HCT116 (cell line): Measurements from ENCODE around the gene ZNF112. TPM values are rescaled to one million over a fixed set of nuclear protein-coding genes. Genes with fewer than 3 reads are reported as not detected.
"Not testable (repeated sequence)": the region's sequence is repeated elsewhere in the genome, so short reads cannot be mapped to it uniquely, and the experiment has no call there.

Experiments used
- ATAC-seq: fragments of 200-7000 bp; cut with Tn5 transposase; 2 replicates; pipeline ENCODE4 v1.9.1; 2020; ENCODE audit warnings: mild to moderate bottlenecking, moderate library complexity
- BruUV-seq: library from RNA; stranded (reverse); fragments of 400-500 nt; replicated peaks from 2 replicates; lab custom pipeline; 2021; lab: Mats Ljungman, UMichigan
- CTCF ChIA-PET: fragments of 300-600 bp; sonication (Branson Sonifier 250); formaldehyde crosslinking; loops from one replicate; lab custom pipeline; 2021; ENCODE audit warnings: antibody characterized with exemption; lab: Charles Lee
- POLR2A ChIA-PET: fragments of 300-600, 350-600 bp; sonication (Branson Sonifier 250); formaldehyde crosslinking; loops from one replicate; lab custom pipeline; 2021; ENCODE audit warnings: antibody characterized with exemption; lab: Charles Lee
- RAD21 ChIA-PET, 2 experiments: fragments of 300-600 bp; sonication (Branson Sonifier 250); formaldehyde crosslinking; loops; one replicate each; lab custom pipeline; 2023; ENCODE audit warnings: low total read pairs in 2 of 2; ENCODE audit not compliant: uncharacterized antibody in 2 of 2, unreplicated experiment in 2 of 2, low non-redundant PET in 1 of 2; lab: Charles Lee
- DNase-seq: peaks from one replicate; pipeline ENCODE4 v3.0.0-alpha.2; 2010; ENCODE audit warnings: low read depth, low spot score
- H2AFZ ChIP-seq: fragments of 200-600 bp; shearing (Covaris generic), sonication (generic); 2 replicates; pipeline ENCODE4 v1.6.1; 2017; ENCODE audit warnings: low read depth, mixed run types, mixed read lengths, antibody characterized with exemption, low read length; ENCODE audit not compliant: poor library complexity, severe bottlenecking
- H3K27ac ChIP-seq: 2 replicates; pipeline ENCODE4 v1.5.1; 2012; ENCODE audit warnings: low read depth, low read length
- H3K27me3 ChIP-seq: fragments of 200-600 bp; sonication (generic); 2 replicates; pipeline ENCODE4 v1.6.1; 2016; ENCODE audit warnings: mixed run types, low read length, mixed read lengths; ENCODE audit not compliant: insufficient read depth
- H3K36me3 ChIP-seq, 2 experiments: fragments of 200-500 bp in 1 of 2; fragments of 200-600 bp in 1 of 2; sonication (Bioruptor generic) in 1 of 2; sonication (generic) in 1 of 2; 2 replicates each; pipeline versions ENCODE4 v1.5.1 to v1.6.1; 2014 to 2016; ENCODE audit warnings: low read length in 2 of 2, inconsistent platforms in 1 of 2, mixed read lengths in 1 of 2, mixed run types in 1 of 2; ENCODE audit not compliant: insufficient read depth in 2 of 2, control insufficient read depth in 1 of 2
- H3K4me1 ChIP-seq, 2 experiments: fragments of 200-600 bp in 1 of 2; sonication (generic) in 1 of 2; 2 replicates each; pipeline versions ENCODE4 v1.5.1 to v1.6.1; 2012 to 2017; ENCODE audit warnings: low read length in 2 of 2, inconsistent platforms in 1 of 2, mild to moderate bottlenecking in 1 of 2, mixed read lengths in 1 of 2, mixed run types in 1 of 2, moderate library complexity in 1 of 2; ENCODE audit not compliant: insufficient read depth in 2 of 2, control insufficient read depth in 1 of 2
- H3K4me2 ChIP-seq: fragments of 200-600 bp; sonication (generic); 2 replicates; pipeline ENCODE4 v1.6.1; 2017; ENCODE audit warnings: mixed run types, low read length, mixed read lengths
- H3K4me3 ChIP-seq, 2 experiments: fragments of 200-600 bp in 1 of 2; sonication (generic) in 1 of 2; replicated peaks in 1 of 2; 2 replicates each; pipeline ENCODE4 v1.5.1; 2011 to 2016; ENCODE audit warnings: low read length in 2 of 2, control low read depth in 1 of 2, low read depth in 1 of 2, mild to moderate bottlenecking in 1 of 2, mixed read lengths in 1 of 2, mixed run types in 1 of 2
- H3K79me2 ChIP-seq: fragments of 200-600 bp; sonication (generic); 2 replicates; pipeline ENCODE4 v1.6.1; 2017; ENCODE audit warnings: mild to moderate bottlenecking, mixed run types, low read length, moderate library complexity, mixed read lengths; ENCODE audit not compliant: insufficient read depth
- H3K9ac ChIP-seq: fragments of 200-600 bp; sonication (generic); 2 replicates; pipeline ENCODE4 v1.6.1; 2016; ENCODE audit warnings: low read length, mixed read lengths
- H3K9me2 ChIP-seq: fragments of 200-600 bp; sonication (generic), shearing (Covaris generic); 2 replicates; pipeline ENCODE4 v1.6.1; 2017; ENCODE audit warnings: mixed run types, mild to moderate bottlenecking, moderate library complexity; ENCODE audit not compliant: insufficient read depth
- H3K9me3 ChIP-seq, 2 experiments: fragments of 200-500 bp in 1 of 2; fragments of 200-600 bp in 1 of 2; sonication (Bioruptor generic) in 1 of 2; sonication (generic) in 1 of 2; 2 replicates each; pipeline ENCODE4 v1.6.1; 2014 to 2017; ENCODE audit warnings: low read length in 2 of 2, mixed read lengths in 2 of 2, inconsistent platforms in 1 of 2, low read depth in 1 of 2, mild to moderate bottlenecking in 1 of 2, mixed run types in 1 of 2, moderate library complexity in 1 of 2; ENCODE audit not compliant: control insufficient read depth in 1 of 2, insufficient read depth in 1 of 2
- H4K20me1 ChIP-seq: fragments of 200-600 bp; sonication (generic), shearing (Covaris generic); 2 replicates; pipeline ENCODE4 v1.6.1; 2017; ENCODE audit warnings: mixed run types, mild to moderate bottlenecking, moderate library complexity; ENCODE audit not compliant: insufficient read depth
- EGR1 ChIP-seq: IDR thresholded peaks from 2 replicates; pipeline ENCODE4 v1.6.1; 2012; ENCODE audit warnings: low read depth
- ELF1 ChIP-seq: IDR thresholded peaks from 2 replicates; pipeline ENCODE4 v1.6.1; 2012; ENCODE audit warnings: low read depth, borderline replicate concordance
- EZH2 ChIP-seq: fragments of 200-600 bp; sonication (generic); IDR thresholded peaks from 2 replicates; pipeline ENCODE4 v1.6.1; 2017; ENCODE audit warnings: antibody characterized with exemption, mixed run types
- JUND ChIP-seq: IDR thresholded peaks from 2 replicates; pipeline ENCODE4 v1.6.1; 2012
- POLR2A ChIP-seq: IDR thresholded peaks from 2 replicates; pipeline ENCODE4 v1.7.0; 2011; ENCODE audit warnings: borderline replicate concordance; ENCODE audit not compliant: insufficient read depth, insufficient read length; ENCODE audit errors: extremely low read depth
- RAD21 ChIP-seq: IDR thresholded peaks from 2 replicates; pipeline ENCODE4 v1.6.1; 2012; ENCODE audit warnings: low read depth, mild to moderate bottlenecking
- SIN3A ChIP-seq: IDR thresholded peaks from 2 replicates; pipeline ENCODE4 v1.6.1; 2012; ENCODE audit warnings: low read depth
- TCF7L2 ChIP-seq: IDR thresholded peaks from 2 replicates; pipeline ENCODE4 v1.7.0; 2011; ENCODE audit warnings: borderline replicate concordance, inconsistent platforms; ENCODE audit not compliant: insufficient read depth, insufficient read length; ENCODE audit errors: extremely low read depth
- YY1 ChIP-seq: IDR thresholded peaks from 2 replicates; pipeline ENCODE4 v1.6.1; 2011; ENCODE audit warnings: low read length, low read depth, moderate library complexity, mild to moderate bottlenecking; ENCODE audit not compliant: insufficient replicate concordance; ENCODE audit errors: extremely low read depth
- ZFX ChIP-seq: fragments of 450-650 bp; IDR thresholded peaks from 2 replicates; pipeline ENCODE4 v1.6.1; 2017
- intact Hi-C: fragments of 100-400 bp; cut with micrococcal nuclease; formaldehyde crosslinking; loops from 2 replicates; pipeline ENCODE4 v1.10.0; 2022
- total RNA-seq: library from RNA; stranded (reverse); gene quantifications from one replicate; pipeline ENCODE4 v1.2.1, GENCODE V29; 2021; ENCODE audit not compliant: unreplicated experiment
- TF ChIP-seq, protein P1 (sequence below): IDR thresholded peaks from 2 replicates; pipeline ENCODE4 v1.6.1; 2012
- TF ChIP-seq, protein P2 (sequence below): IDR thresholded peaks from 2 replicates; pipeline ENCODE4 v1.6.1; 2012
- TF ChIP-seq, protein P3 (sequence below): IDR thresholded peaks from 2 replicates; pipeline ENCODE4 v1.6.1; 2012; ENCODE audit warnings: low read depth

The ZNF112 gene
- total RNA-seq, 1 experiment from 2014 or later, result 3.6 TPM

DNA sequence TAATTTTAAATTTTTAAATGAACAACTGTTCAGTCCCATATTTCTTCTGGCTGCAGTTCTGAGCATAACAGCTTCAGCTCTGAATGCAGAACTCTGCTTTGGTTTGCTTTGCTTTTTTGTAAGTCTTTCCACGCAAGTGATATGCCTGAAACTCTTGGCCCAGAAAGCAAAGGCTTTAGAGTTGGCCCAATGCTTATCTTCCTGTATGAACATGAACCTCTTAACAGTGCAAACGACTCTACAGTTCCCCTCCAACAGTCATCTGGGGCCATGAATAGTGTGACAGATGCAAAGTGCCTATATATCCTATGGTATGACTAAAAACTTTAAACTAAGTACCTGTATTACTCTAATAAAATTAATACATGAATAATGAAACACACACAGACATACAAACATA lies 14.7 kb downstream of the ZNF112 start:
- no peaks in the 10 kb centered on the region for H3K9me2 ChIP-seq
- RAD21 ChIA-PET, result no interaction called here
- CTCF ChIA-PET, result no interaction called here
- POLR2A ChIA-PET, result no interaction called here
- H3K4me2 ChIP-seq, result no peak overlapping the region
- no peak overlapping the region for H3K4me3 ChIP-seq
- no peak overlapping the region for H2AFZ ChIP-seq
- no peaks in the 10 kb centered on the region for H3K4me1 ChIP-seq
- no peaks in the 10 kb centered on the region for H3K27me3 ChIP-seq
- intact Hi-C loops, result no loop called here
- DNase-seq (no peak), ATAC-seq (no peak)
- no peaks in the 10 kb centered on the region for H4K20me1 ChIP-seq
- peaks cover 0 to 6% of the 10 kb centered on the region in 2 experiments; a peak in 1 of 4 replicates for H3K9me3 ChIP-seq
- no TSS peak for BruUV-seq
- no peak overlapping the region for H3K27ac ChIP-seq
- H3K79me2 ChIP-seq, result no peaks in the 10 kb centered on the region
- H3K9ac ChIP-seq, result no peak overlapping the region
- TF ChIP-seq POLR2A, result no peak
- no peak for TF ChIP-seq EZH2
- no peak for TF ChIP-seq YY1
- TF ChIP-seq, protein P1, sequence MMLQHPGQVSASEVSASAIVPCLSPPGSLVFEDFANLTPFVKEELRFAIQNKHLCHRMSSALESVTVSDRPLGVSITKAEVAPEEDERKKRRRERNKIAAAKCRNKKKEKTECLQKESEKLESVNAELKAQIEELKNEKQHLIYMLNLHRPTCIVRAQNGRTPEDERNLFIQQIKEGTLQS, result no peak
- TF ChIP-seq RAD21, result no peak
- TF ChIP-seq JUND, result no peak
- TF ChIP-seq EGR1, result no peak
- no peak for TF ChIP-seq ELF1
- TF ChIP-seq, protein P2, sequence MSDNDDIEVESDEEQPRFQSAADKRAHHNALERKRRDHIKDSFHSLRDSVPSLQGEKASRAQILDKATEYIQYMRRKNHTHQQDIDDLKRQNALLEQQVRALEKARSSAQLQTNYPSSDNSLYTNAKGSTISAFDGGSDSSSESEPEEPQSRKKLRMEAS, result no peak
- no peak for TF ChIP-seq SIN3A
- TF ChIP-seq TCF7L2, result no peak
- no peak for TF ChIP-seq ZFX
- TF ChIP-seq, protein P3, sequence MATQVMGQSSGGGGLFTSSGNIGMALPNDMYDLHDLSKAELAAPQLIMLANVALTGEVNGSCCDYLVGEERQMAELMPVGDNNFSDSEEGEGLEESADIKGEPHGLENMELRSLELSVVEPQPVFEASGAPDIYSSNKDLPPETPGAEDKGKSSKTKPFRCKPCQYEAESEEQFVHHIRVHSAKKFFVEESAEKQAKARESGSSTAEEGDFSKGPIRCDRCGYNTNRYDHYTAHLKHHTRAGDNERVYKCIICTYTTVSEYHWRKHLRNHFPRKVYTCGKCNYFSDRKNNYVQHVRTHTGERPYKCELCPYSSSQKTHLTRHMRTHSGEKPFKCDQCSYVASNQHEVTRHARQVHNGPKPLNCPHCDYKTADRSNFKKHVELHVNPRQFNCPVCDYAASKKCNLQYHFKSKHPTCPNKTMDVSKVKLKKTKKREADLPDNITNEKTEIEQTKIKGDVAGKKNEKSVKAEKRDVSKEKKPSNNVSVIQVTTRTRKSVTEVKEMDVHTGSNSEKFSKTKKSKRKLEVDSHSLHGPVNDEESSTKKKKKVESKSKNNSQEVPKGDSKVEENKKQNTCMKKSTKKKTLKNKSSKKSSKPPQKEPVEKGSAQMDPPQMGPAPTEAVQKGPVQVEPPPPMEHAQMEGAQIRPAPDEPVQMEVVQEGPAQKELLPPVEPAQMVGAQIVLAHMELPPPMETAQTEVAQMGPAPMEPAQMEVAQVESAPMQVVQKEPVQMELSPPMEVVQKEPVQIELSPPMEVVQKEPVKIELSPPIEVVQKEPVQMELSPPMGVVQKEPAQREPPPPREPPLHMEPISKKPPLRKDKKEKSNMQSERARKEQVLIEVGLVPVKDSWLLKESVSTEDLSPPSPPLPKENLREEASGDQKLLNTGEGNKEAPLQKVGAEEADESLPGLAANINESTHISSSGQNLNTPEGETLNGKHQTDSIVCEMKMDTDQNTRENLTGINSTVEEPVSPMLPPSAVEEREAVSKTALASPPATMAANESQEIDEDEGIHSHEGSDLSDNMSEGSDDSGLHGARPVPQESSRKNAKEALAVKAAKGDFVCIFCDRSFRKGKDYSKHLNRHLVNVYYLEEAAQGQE, result no peak
- H3K36me3 ChIP-seq, result no peaks in the 10 kb centered on the region

DNA sequence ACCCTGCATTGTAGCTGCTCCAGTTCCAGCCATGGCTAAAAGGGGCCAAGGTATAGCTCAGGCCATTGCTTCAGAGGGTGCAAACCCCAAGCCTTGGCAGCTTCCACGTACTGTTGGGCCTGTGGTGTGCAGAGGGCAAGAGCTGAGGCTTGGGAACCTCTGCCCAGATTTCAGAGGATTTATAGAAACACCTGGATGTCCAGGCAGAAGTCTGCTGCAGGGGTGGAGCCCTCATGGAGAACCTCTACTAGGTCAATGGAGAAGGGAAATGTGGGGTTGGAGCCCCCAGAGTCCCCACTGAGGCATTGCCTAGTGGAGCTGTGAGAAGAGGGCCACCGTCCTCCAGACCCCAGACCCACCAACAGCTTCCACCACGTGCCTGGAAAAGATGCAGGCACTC lies 21.8 kb downstream of the ZNF112 start:
- H3K27me3 ChIP-seq, H3K9ac ChIP-seq, H2AFZ ChIP-seq, H3K4me2 ChIP-seq, H3K4me3 ChIP-seq, H3K4me1 ChIP-seq, BruUV-seq, H3K27ac ChIP-seq, DNase-seq, POLR2A ChIA-PET, RAD21 ChIA-PET, CTCF ChIA-PET, H3K9me2 ChIP-seq, intact Hi-C loops, H3K79me2 ChIP-seq, ATAC-seq, H4K20me1 ChIP-seq: not testable (repeated sequence)
- Histone ChIP-seq H3K36me3 (peaks cover 6 to 23% of the 10 kb centered on the region in 2 experiments), H3K9me3 (peaks cover 7 to 26% of the 10 kb centered on the region in 2 experiments; a peak in 3 of 4 replicates)
